NCI-H524 treated with DMSO at 0.1 percent for 48 hours (cell line): ENCODE results near the gene LDLRAD2.
"Not testable (repeated sequence)": the region's sequence is repeated elsewhere in the genome, so short reads cannot be mapped to it uniquely, and the experiment has no call there.

ENCODE experiments used
- DNase-seq: peaks from one replicate; lab custom pipeline; 2025; lab: John Stamatoyannopoulos, UW

LDLRAD2 gene

GRCh38 chr1:21783679-21784603 is 28.1 kb upstream of the LDLRAD2 start:
- peak; percentile 65 for DNase-seq

- DNase-seq: not testable (repeated sequence)
Measured at GRCh38 chr1:21785764-21786163, 26.3 kb upstream of the LDLRAD2 start.

- DNase-seq: no peak
Measured at GRCh38 chr1:21786640-21787039, 25.4 kb upstream of the LDLRAD2 start.

- DNase-seq: no peak
Measured at GRCh38 chr1:21793104-21793503, 19.0 kb upstream of the LDLRAD2 start.

- DNase-seq: no peak
Measured at GRCh38 chr1:21794656-21795055, 17.4 kb upstream of the LDLRAD2 start.

- DNase-seq: no peak
Measured at GRCh38 chr1:21795075-21795474, 17.0 kb upstream of the LDLRAD2 start.

GRCh38 chr1:21799730-21800129 is 12.3 kb upstream of the LDLRAD2 start:
- no peak for DNase-seq

- no peak for DNase-seq
Measured at GRCh38 chr1:21801100-21801499, 11.0 kb upstream of the LDLRAD2 start.

GRCh38 chr1:21804536-21804935 is 7.5 kb upstream of the LDLRAD2 start:
- no peak for DNase-seq

- no peak for DNase-seq
Measured at GRCh38 chr1:21813542-21813941, 1.5 kb downstream of the LDLRAD2 start.

GRCh38 chr1:21814241-21814918 is 2.3 kb downstream of the LDLRAD2 start:
- no peak for DNase-seq

- DNase-seq: no peak
Measured at GRCh38 chr1:21814981-21815582, 3.0 kb downstream of the LDLRAD2 start.

- DNase-seq: no peak
Measured at GRCh38 chr1:21815724-21816321, 3.8 kb downstream of the LDLRAD2 start.

- DNase-seq: no peak
Measured at GRCh38 chr1:21816602-21817302, 4.7 kb downstream of the LDLRAD2 start.

- no peak for DNase-seq
Measured at GRCh38 chr1:21818656-21819055, 6.6 kb downstream of the LDLRAD2 start.

GRCh38 chr1:21820597-21821232 is 8.7 kb downstream of the LDLRAD2 start:
- DNase-seq: no peak

GRCh38 chr1:21821385-21822019 is 9.4 kb downstream of the LDLRAD2 start:
- no peak for DNase-seq

- DNase-seq: no peak
Measured at GRCh38 chr1:21822349-21822748, 10.3 kb downstream of the LDLRAD2 start.

- DNase-seq: no peak
Measured at GRCh38 chr1:21823206-21823979, 11.3 kb downstream of the LDLRAD2 start.
